Measurements from ENCODE around the gene NDUFB8.
A peak's percentile ranks its signal among the peaks of the same experiment; 100 is the strongest.
"Not testable (repeated sequence)": the region's sequence is repeated elsewhere in the genome, so short reads cannot be mapped to it uniquely, and the experiment has no call there.

NDUFB8 gene

GRCh38 chr10:100529475-100530298, at the start of gene NDUFB8:
TSS of gene NDUFB8 (minus strand) at chr10:100529871. CDS start at chr10:100529851, 20 bp downstream.
- DNase-seq = peak; percentile 66

- no peak for DNase-seq
Observed at GRCh38 chr10:100576282-100576635, 46.6 kb upstream of the NDUFB8 start.

- no peak for DNase-seq
Observed at GRCh38 chr10:100575585-100576281, 46.1 kb upstream of the NDUFB8 start.

- not testable (repeated sequence) for DNase-seq
Observed at GRCh38 chr10:100575146-100575545, 45.5 kb upstream of the NDUFB8 start.

- no peak for DNase-seq
Observed at GRCh38 chr10:100571084-100571856, 41.6 kb upstream of the NDUFB8 start.

- no peak for DNase-seq
Observed at GRCh38 chr10:100570506-100570905, 40.8 kb upstream of the NDUFB8 start.

- DNase-seq = peak; percentile 19
Observed at GRCh38 chr10:100569687-100570481, 40.2 kb upstream of the NDUFB8 start.

- no peak for DNase-seq
Observed at GRCh38 chr10:100568912-100569311, 39.2 kb upstream of the NDUFB8 start.

GRCh38 chr10:100567826-100568225, 38.2 kb upstream of the NDUFB8 start:
- DNase-seq = no peak

- no peak for DNase-seq
Observed at GRCh38 chr10:100567249-100567648, 37.6 kb upstream of the NDUFB8 start.

GRCh38 chr10:100566561-100566960, 36.9 kb upstream of the NDUFB8 start:
- no peak for DNase-seq

GRCh38 chr10:100565206-100565985, 35.7 kb upstream of the NDUFB8 start:
- no peak for DNase-seq

GRCh38 chr10:100562008-100562672, 32.5 kb upstream of the NDUFB8 start:
- DNase-seq = no peak

GRCh38 chr10:100561005-100561404, 31.3 kb upstream of the NDUFB8 start:
- DNase-seq = no peak

GRCh38 chr10:100560248-100560647, 30.6 kb upstream of the NDUFB8 start:
- no peak for DNase-seq

- no peak for DNase-seq
Observed at GRCh38 chr10:100554902-100555301, 25.2 kb upstream of the NDUFB8 start.

- DNase-seq = no peak
Observed at GRCh38 chr10:100553929-100554328, 24.3 kb upstream of the NDUFB8 start.

- DNase-seq = no peak
Observed at GRCh38 chr10:100551738-100552137, 22.1 kb upstream of the NDUFB8 start.

GRCh38 chr10:100551196-100551595, 21.5 kb upstream of the NDUFB8 start:
- DNase-seq = no peak

GRCh38 chr10:100544950-100545349, 15.3 kb upstream of the NDUFB8 start:
- no peak for DNase-seq

- no peak for DNase-seq
Observed at GRCh38 chr10:100537475-100537874, 7.8 kb upstream of the NDUFB8 start.

Measured in SHP77 treated with DMSO at 0.1 percent for 48 hours (cell line).